Peyer's patch (tissue), 4 donors: ENCODE results near the gene PRX. TPM values are rescaled to one million over a fixed set of nuclear protein-coding genes. Genes with fewer than 3 reads are reported as not detected.
"Not testable (repeated sequence)": the region's sequence is repeated elsewhere in the genome, so short reads cannot be mapped to it uniquely, and the experiment has no call there.

ENCODE experiments used
- DNase-seq, 3 donors: peaks; one replicate each; pipeline ENCODE4 v3.0.0-alpha.2; 2017 to 2019
- H3K27ac ChIP-seq, 4 donors: fragments of 200-600 bp; sonication (generic); one replicate each; pipeline ENCODE4 v1.5.1; 2016 to 2019
- H3K27me3 ChIP-seq, 2 donors: fragments of 200-600 bp; sonication (generic); one replicate each; pipeline ENCODE4 v1.5.1; 2019
- H3K36me3 ChIP-seq, 3 donors: fragments of 200-600 bp; sonication (generic); one replicate each; pipeline ENCODE4 v1.5.1; 2016 to 2019
- H3K4me1 ChIP-seq, 4 donors: fragments of 200-600 bp; sonication (generic); one replicate each; pipeline ENCODE4 v1.5.1; 2016 to 2019
- H3K4me3 ChIP-seq, 4 donors: fragments of 200-600 bp; sonication (generic); 1 replicate in 3 of 4; 2 replicates in 1 of 4; pipeline ENCODE4 v1.5.1; 2016 to 2019; ENCODE audit warnings: mild to moderate bottlenecking in 1 of 4
- H3K9me3 ChIP-seq, 4 donors: fragments of 200-600 bp; sonication (generic); one replicate each; pipeline ENCODE4 v1.5.1; 2016 to 2019; ENCODE audit warnings: mild to moderate bottlenecking in 1 of 4
- POLR2A ChIP-seq, 2 donors: fragments of 450-650 bp; IDR thresholded peaks; one replicate each; pipeline ENCODE4 v1.5.1; 2017; ENCODE audit warnings: antibody characterized with exemption in 2 of 2, mild to moderate bottlenecking in 2 of 2, moderate library complexity in 2 of 2
- total RNA-seq, 4 donors: library from RNA; depleted of rRNA; stranded (reverse); fragments of >200 nt; gene quantifications; one replicate each; pipeline ENCODE4 v1.1.0, GENCODE V29; 2016
- TF ChIP-seq, protein P1 (sequence below), 6 experiments: fragments of 450-650 bp in 4 of 6; fragments of 200-600 bp in 2 of 6; sonication (generic) in 1 of 6; IDR thresholded peaks; one replicate each; pipeline ENCODE4 v1.5.1; 2017 to 2019; ENCODE audit warnings: antibody characterized with exemption in 6 of 6, mild to moderate bottlenecking in 3 of 6, moderate library complexity in 1 of 6

The PRX gene
- total RNA-seq, 4 donors from 2014 or later = 1.4 to 7.4 (median 3.0) TPM

DNA sequence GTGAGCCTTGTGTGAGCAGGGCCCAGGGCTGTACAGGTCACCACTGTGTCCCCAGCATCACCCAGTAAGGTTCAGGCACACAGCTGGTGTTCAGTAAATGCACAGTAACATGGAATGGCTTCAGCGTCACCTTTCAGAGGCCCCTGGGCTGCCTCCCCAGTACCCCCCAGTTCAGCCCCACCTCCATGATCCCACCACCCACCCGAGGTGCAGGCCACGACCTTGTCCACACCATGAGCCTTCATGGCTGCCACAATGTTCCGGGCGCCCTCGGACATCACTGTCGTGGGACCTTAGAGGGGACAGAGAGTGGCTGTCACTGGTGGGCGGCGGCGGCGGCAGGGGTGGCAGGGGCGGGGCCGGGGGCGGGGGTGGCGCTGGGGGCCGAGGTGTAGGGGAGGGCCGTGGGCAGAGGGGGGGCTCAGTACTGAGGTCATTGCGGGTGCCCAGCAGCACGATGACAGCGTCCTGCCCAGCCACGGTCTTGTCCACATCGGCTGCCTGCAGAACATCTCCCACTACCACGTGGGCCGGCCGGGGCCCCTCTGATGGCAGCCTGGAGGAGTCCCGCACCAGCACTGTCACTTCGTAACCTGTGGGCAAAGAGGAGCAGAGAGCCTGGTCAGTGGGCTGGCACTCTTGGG lies 44.9 kb upstream of the PRX start:
- TF ChIP-seq POLR2A (IDR thresholded peaks at IDR 0.05) = no peak
- TF ChIP-seq, protein P1, sequence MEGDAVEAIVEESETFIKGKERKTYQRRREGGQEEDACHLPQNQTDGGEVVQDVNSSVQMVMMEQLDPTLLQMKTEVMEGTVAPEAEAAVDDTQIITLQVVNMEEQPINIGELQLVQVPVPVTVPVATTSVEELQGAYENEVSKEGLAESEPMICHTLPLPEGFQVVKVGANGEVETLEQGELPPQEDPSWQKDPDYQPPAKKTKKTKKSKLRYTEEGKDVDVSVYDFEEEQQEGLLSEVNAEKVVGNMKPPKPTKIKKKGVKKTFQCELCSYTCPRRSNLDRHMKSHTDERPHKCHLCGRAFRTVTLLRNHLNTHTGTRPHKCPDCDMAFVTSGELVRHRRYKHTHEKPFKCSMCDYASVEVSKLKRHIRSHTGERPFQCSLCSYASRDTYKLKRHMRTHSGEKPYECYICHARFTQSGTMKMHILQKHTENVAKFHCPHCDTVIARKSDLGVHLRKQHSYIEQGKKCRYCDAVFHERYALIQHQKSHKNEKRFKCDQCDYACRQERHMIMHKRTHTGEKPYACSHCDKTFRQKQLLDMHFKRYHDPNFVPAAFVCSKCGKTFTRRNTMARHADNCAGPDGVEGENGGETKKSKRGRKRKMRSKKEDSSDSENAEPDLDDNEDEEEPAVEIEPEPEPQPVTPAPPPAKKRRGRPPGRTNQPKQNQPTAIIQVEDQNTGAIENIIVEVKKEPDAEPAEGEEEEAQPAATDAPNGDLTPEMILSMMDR (IDR thresholded peaks at IDR 0.05) = no peak
- DNase-seq = no peak
- Histone ChIP-seq H3K27me3 (no peaks in the 10 kb centered on the region), H3K9me3 (no peaks in the 10 kb centered on the region), H3K27ac (no peak overlapping the region), H3K4me1 (peaks cover 0 to 17% (median 4%) of the 10 kb centered on the region in 4 donors), H3K4me3 (no peak overlapping the region), H3K36me3 (peaks cover 0 to 27% (median 0%) of the 10 kb centered on the region in 3 donors)

DNA sequence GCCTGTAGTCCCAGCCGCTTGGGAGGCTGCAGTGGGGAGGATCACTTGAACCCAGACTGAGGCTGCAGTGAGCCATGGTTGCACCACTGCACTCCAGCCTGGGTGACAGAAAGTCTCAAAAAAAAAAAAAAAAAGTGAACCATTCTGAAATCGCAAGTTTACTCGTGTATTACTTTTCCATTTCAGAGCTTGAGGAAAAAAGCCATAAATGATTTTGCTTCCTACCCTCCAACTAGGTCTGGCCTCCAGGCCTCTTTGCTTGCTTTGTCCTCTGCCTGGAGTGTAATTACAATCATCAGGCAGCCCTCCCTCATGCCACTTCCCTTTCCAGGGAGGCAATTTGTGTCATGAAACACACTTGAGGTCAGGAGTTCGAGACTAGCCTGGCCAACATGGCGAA lies 43.9 kb upstream of the PRX start:
- H3K27ac ChIP-seq = no peak overlapping the region

DNA sequence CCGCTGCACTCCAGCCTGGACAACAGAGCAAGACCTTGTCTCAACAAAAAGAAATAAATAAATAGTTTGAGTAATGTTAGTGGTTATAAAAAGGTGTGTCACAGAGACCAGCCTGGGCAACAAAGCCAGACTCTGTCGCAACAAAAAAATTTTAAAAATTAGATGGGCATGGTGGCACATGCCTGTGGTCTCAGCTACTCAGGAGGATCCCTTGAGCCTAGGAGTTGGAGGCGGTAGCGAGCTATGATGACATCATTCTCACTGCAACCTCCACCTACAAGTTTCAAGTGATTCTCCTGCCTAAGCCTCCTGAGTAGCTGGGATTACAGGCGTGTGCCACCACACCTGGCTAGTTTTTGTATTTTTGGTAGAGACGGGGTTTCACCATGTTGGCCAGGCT lies 40.8 kb upstream of the PRX start:
- DNase-seq, H3K9me3 ChIP-seq, H3K4me1 ChIP-seq, H3K4me3 ChIP-seq, H3K27me3 ChIP-seq, H3K27ac ChIP-seq: not testable (repeated sequence)
- peaks cover 0 to 36% (median 0%) of the 10 kb centered on the region in 3 donors for H3K36me3 ChIP-seq

More for the DNA sequence above, 43.9 kb upstream of the PRX start:
- Histone ChIP-seq H3K4me1 (peaks cover 0 to 11% (median 4%) of the 10 kb centered on the region in 4 donors), H3K27me3 (no peaks in the 10 kb centered on the region), H3K36me3 (peaks cover 0 to 27% (median 0%) of the 10 kb centered on the region in 3 donors), H3K9me3 (no peaks in the 10 kb centered on the region), H3K4me3 (no peak overlapping the region)
- TF ChIP-seq POLR2A (IDR thresholded peaks at IDR 0.05) = no peak
- TF ChIP-seq, protein P1 (IDR thresholded peaks at IDR 0.05) = no peak
- DNase-seq = no peak

DNA sequence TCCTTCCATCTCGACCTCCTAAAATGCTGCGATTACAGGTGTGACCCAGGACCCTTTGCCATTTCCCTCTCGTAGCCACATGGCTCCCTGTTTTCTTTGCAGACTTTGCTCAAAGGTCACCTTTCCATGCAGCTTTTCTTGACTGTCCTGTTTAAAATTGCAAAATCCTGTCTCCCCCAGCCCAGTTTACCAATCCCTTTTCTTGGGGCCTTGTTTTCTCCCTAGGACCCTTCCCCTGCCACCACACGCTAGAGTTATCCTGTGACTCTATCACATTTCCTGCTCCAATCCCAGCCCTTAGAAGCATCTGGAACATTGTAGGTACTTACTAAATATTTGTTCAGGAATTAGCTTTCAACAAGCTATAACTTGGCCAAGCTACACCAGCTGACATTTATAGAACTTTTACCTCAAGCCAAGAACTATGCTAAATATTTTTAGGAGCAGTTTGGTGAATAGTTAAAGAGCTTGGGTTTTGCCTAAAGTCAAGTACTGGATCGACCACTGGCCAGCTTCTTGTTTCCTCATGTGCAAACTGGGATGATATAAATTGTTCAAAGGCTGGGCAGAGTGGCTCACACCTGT lies 40.1 kb upstream of the PRX start:
- Histone ChIP-seq H3K27ac (no peak overlapping the region), H3K9me3 (no peaks in the 10 kb centered on the region), H3K27me3 (no peaks in the 10 kb centered on the region), H3K36me3 (peaks cover 0 to 40% (median 0%) of the 10 kb centered on the region in 3 donors), H3K4me1 (no peaks in the 10 kb centered on the region), H3K4me3 (no peak overlapping the region)
- no peak for DNase-seq
- TF ChIP-seq, protein P1 (IDR thresholded peaks at IDR 0.05) = no peak
- no peak for TF ChIP-seq POLR2A (IDR thresholded peaks at IDR 0.05)

DNA sequence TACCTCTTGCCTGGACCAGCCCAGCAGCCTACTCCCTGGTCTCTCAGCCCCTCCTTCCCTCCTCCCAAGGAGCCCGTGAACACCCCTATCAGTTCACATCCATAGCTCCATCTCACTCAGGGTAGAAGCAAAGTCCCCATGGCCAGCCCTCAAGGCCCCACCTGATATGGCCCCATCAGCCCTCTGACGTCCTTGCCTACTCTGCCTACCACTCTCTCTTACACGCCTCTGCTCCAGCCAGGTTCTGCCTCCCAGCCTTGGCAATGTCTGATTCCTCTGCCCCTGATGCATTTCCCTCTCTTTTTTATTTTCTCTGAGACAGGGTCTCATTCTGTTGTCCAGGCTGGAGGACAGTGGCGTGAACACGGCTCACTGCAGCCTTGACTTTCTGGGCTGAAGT lies 38.8 kb upstream of the PRX start:
- TF ChIP-seq, protein P1 (IDR thresholded peaks at IDR 0.05) = no peak
- TF ChIP-seq POLR2A (IDR thresholded peaks at IDR 0.05) = no peak
- Histone ChIP-seq H3K36me3 (peaks cover 0 to 32% (median 0%) of the 10 kb centered on the region in 3 donors), H3K9me3 (no peaks in the 10 kb centered on the region), H3K4me1 (no peaks in the 10 kb centered on the region), H3K27me3 (no peaks in the 10 kb centered on the region), H3K27ac (no peak overlapping the region), H3K4me3 (no peak overlapping the region)
- DNase-seq = no peak

DNA sequence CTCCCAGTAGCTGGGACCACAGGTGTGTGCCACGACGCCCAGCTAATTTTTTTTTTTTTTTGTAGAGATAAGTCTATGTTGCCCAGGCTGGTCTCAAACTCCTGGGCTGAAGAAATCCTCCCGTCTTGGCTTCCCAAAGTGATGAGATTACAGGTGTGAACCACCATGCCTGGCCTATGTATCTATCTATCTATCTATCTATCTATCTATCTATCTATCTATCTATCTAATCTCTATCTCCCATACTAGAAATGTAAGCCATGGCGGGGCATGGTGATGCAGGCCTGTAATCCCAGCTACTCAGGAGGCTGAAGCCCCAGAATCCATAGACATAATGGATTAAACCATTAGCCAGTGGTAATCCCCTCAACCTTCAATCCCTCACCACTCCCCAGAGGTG lies 37.5 kb upstream of the PRX start:
- Histone ChIP-seq H3K4me3 (no peak overlapping the region), H3K27ac (no peak overlapping the region), H3K27me3 (no peaks in the 10 kb centered on the region), H3K4me1 (no peaks in the 10 kb centered on the region), H3K9me3 (no peaks in the 10 kb centered on the region), H3K36me3 (peaks cover 0 to 28% (median 0%) of the 10 kb centered on the region in 3 donors)
- no peak for DNase-seq
- no peak for TF ChIP-seq POLR2A (IDR thresholded peaks at IDR 0.05)
- TF ChIP-seq, protein P1 (IDR thresholded peaks at IDR 0.05) = no peak
